ENCODE measurements around the gene TMEM243.

The TMEM243 gene

DNA sequence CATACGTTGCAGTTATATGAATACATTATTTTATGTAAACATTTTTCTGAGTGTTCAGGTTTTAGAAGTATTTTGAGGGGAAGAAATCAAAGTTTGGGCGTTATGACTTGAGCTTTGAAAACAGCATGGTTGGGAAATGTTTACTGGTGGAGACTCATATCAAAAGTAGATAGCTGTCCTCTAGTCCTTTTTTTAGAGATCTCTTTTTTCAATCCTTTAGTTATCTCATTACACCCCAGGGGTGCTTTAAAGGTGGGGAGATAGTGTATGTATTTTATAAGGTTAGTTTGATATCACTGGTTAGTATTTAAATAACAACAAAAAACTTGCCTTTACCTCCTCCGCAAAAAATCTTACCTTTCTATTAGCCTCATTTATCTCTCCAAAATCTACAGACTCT is 65.0 kb downstream of the TMEM243 start:
- H4K20me1 ChIP-seq (ENCODE audit: insufficient read depth, low read length), result peaks cover 11% of the 10 kb centered on the region; the same call in 1 of the 2 replicates
- H3K4me2 ChIP-seq (ENCODE audit: low read depth, low read length), result peak overlapping the region; percentile 92
- H3K4me1 ChIP-seq (ENCODE audit: low read length), result peaks cover 17% of the 10 kb centered on the region; the same call in 1 of the 2 replicates
- H3K9ac ChIP-seq (ENCODE audit: low read length), result no peak overlapping the region
- DNase-seq, result no peak
- no peaks in the 10 kb centered on the region for H3K36me3 ChIP-seq (replicated peaks; ENCODE audit: insufficient read depth, low read length)
- H3K27ac ChIP-seq (ENCODE audit: low read length), result no peak overlapping the region
- no peak overlapping the region for H2AFZ ChIP-seq (ENCODE audit: low read length)
- H3F3A ChIP-seq (ENCODE audit: insufficient read depth, low read length), result 0 out of 2 replicates have a peak, but pooled peaks cover 10% of the 10 kb centered on the region
- H3K4me3 ChIP-seq (ENCODE audit: low read length), result peak overlapping the region; percentile 66
- no peaks in the 10 kb centered on the region for H3K9me2 ChIP-seq (replicated peaks; ENCODE audit: insufficient read depth, low read length)
- peaks cover 68% of the 10 kb centered on the region for H3K79me2 ChIP-seq (ENCODE audit: low read length)
- no peaks in the 10 kb centered on the region for H3K27me3 ChIP-seq (replicated peaks; ENCODE audit: insufficient read depth, low read length)
- H3K9me3 ChIP-seq (replicated peaks; ENCODE audit: insufficient read depth, low read length), result no peaks in the 10 kb centered on the region
- TF ChIP-seq, protein P1, sequence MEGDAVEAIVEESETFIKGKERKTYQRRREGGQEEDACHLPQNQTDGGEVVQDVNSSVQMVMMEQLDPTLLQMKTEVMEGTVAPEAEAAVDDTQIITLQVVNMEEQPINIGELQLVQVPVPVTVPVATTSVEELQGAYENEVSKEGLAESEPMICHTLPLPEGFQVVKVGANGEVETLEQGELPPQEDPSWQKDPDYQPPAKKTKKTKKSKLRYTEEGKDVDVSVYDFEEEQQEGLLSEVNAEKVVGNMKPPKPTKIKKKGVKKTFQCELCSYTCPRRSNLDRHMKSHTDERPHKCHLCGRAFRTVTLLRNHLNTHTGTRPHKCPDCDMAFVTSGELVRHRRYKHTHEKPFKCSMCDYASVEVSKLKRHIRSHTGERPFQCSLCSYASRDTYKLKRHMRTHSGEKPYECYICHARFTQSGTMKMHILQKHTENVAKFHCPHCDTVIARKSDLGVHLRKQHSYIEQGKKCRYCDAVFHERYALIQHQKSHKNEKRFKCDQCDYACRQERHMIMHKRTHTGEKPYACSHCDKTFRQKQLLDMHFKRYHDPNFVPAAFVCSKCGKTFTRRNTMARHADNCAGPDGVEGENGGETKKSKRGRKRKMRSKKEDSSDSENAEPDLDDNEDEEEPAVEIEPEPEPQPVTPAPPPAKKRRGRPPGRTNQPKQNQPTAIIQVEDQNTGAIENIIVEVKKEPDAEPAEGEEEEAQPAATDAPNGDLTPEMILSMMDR (IDR thresholded peaks at IDR 0.05; ENCODE audit: low read length), result no peak
- TF ChIP-seq EZH2phosphoT487 (IDR thresholded peaks at IDR 0.05; ENCODE audit: low read length) (no peak), EZH2 (optimal IDR thresholded peaks at IDR 0.05; ENCODE audit: low read depth, low read length) (no peak)

GRCh38 chr7:87154166-87154565 is 65.4 kb downstream of the TMEM243 start:
- peak overlapping the region; percentile 77; the same call in 1 of the 2 replicates for H3K9ac ChIP-seq (ENCODE audit: low read length)
- TF ChIP-seq EZH2 (optimal IDR thresholded peaks at IDR 0.05; ENCODE audit: low read depth, low read length) (no peak), EZH2phosphoT487 (IDR thresholded peaks at IDR 0.05; ENCODE audit: low read length) (no peak)
- TF ChIP-seq, protein P1 (IDR thresholded peaks at IDR 0.05; ENCODE audit: low read length), result no peak
- no peak overlapping the region for H3K27ac ChIP-seq (ENCODE audit: low read length)
- no peaks in the 10 kb centered on the region for H3K9me2 ChIP-seq (replicated peaks; ENCODE audit: insufficient read depth, low read length)
- H3K27me3 ChIP-seq (replicated peaks; ENCODE audit: insufficient read depth, low read length), result no peaks in the 10 kb centered on the region
- no peaks in the 10 kb centered on the region for H3K9me3 ChIP-seq (replicated peaks; ENCODE audit: insufficient read depth, low read length)
- peak overlapping the region; percentile 92 for H3K4me2 ChIP-seq (ENCODE audit: low read depth, low read length)
- H3K79me2 ChIP-seq (ENCODE audit: low read length), result peaks cover 64% of the 10 kb centered on the region
- no peak overlapping the region for H2AFZ ChIP-seq (ENCODE audit: low read length)
- no peaks in the 10 kb centered on the region for H3K36me3 ChIP-seq (replicated peaks; ENCODE audit: insufficient read depth, low read length)
- 0 out of 2 replicates have a peak, but pooled peaks cover 10% of the 10 kb centered on the region for H3F3A ChIP-seq (ENCODE audit: insufficient read depth, low read length)
- peak overlapping the region; percentile 66 for H3K4me3 ChIP-seq (ENCODE audit: low read length)
- DNase-seq, result no peak
- H3K4me1 ChIP-seq (ENCODE audit: low read length), result peaks cover 17% of the 10 kb centered on the region; the same call in 1 of the 2 replicates
- peaks cover 11% of the 10 kb centered on the region; the same call in 1 of the 2 replicates for H4K20me1 ChIP-seq (ENCODE audit: insufficient read depth, low read length)

- Histone ChIP-seq H3K9me3 (replicated peaks; ENCODE audit: insufficient read depth, low read length) (no peaks in the 10 kb centered on the region), H3K27ac (ENCODE audit: low read length) (peak overlapping the region; percentile 85), H3K79me2 (ENCODE audit: low read length) (peaks cover 53% of the 10 kb centered on the region), H4K20me1 (ENCODE audit: insufficient read depth, low read length) (peaks cover 11% of the 10 kb centered on the region; the same call in 1 of the 2 replicates), H3K27me3 (replicated peaks; ENCODE audit: insufficient read depth, low read length) (no peaks in the 10 kb centered on the region), H3K4me1 (ENCODE audit: low read length) (peaks cover 17% of the 10 kb centered on the region; the same call in 1 of the 2 replicates), H3K36me3 (replicated peaks; ENCODE audit: insufficient read depth, low read length) (no peaks in the 10 kb centered on the region), H2AFZ (ENCODE audit: low read length) (peak overlapping the region; percentile 59; the same call in 1 of the 2 replicates), H3K4me3 (ENCODE audit: low read length) (peak overlapping the region; percentile 66), H3K4me2 (ENCODE audit: low read depth, low read length) (peak overlapping the region; percentile 92), H3K9ac (ENCODE audit: low read length) (peak overlapping the region; percentile 77), H3F3A (ENCODE audit: insufficient read depth, low read length) (0 out of 2 replicates have a peak, but pooled peaks cover 10% of the 10 kb centered on the region), H3K9me2 (replicated peaks; ENCODE audit: insufficient read depth, low read length) (no peaks in the 10 kb centered on the region)
- TF ChIP-seq EZH2 (optimal IDR thresholded peaks at IDR 0.05; ENCODE audit: low read depth, low read length) (no peak), EZH2phosphoT487 (IDR thresholded peaks at IDR 0.05; ENCODE audit: low read length) (no peak)
- TF ChIP-seq, protein P1 (IDR thresholded peaks at IDR 0.05; ENCODE audit: low read length), result no peak
- DNase-seq, result peak; percentile 37
These were observed 66.5 kb downstream of the TMEM243 start for GRCh38 chr7:87152897-87153641.
